K562 (cell line): ENCODE results near the gene CCDC106. TPM values are rescaled to one million over a fixed set of nuclear protein-coding genes. Genes with fewer than 3 reads are reported as not detected.

ENCODE experiments used
- ATF7 ChIP-seq: fragments of 450-650 bp; IDR thresholded peaks from 2 replicates; pipeline ENCODE4 v1.7.1; 2014; ENCODE audit warnings: mild to moderate bottlenecking, moderate library complexity
- BDP1 ChIP-seq: IDR thresholded peaks from 3 replicates; pipeline ENCODE4 v1.6.1; 2011; ENCODE audit not compliant: insufficient read length, insufficient read depth
- CBFB ChIP-seq: sonication (generic); formaldehyde crosslinking; IDR thresholded peaks from 2 replicates; pipeline ENCODE4 v1.4.0; 2020; ENCODE audit warnings: mild to moderate bottlenecking, missing genetic modification reagents
- COPS2 ChIP-seq: fragments of 450-650 bp; conservative IDR thresholded peaks from 2 replicates; pipeline ENCODE4 v1.6.1; 2016; ENCODE audit warnings: mild to moderate bottlenecking, moderate library complexity
- HDAC3 ChIP-seq: fragments of 450-650 bp; IDR thresholded peaks from 2 replicates; pipeline ENCODE4 v1.6.1; 2018; ENCODE audit warnings: borderline replicate concordance, mild to moderate bottlenecking, moderate library complexity; ENCODE audit not compliant: partially characterized antibody
- HDGF ChIP-seq: fragments of 450-650 bp; IDR thresholded peaks from 2 replicates; pipeline ENCODE4 v1.6.1; 2016
- L3MBTL2 ChIP-seq: fragments of 450-650 bp; IDR thresholded peaks from 2 replicates; pipeline ENCODE4 v1.6.1; 2016; ENCODE audit warnings: mild to moderate bottlenecking, moderate library complexity
- MAZ ChIP-seq, 2 experiments: fragments of 450-650 bp in 1 of 2; sonication (generic) in 1 of 2; formaldehyde crosslinking; IDR thresholded peaks in 1 of 2; conservative IDR thresholded peaks in 1 of 2; 2 replicates each; pipeline versions ENCODE4 v1.4.0 to v1.5.0; 2020; ENCODE audit warnings: mild to moderate bottlenecking in 1 of 2, missing genetic modification reagents in 1 of 2
- MED1 ChIP-seq: sonication (generic); formaldehyde crosslinking; IDR thresholded peaks from 2 replicates; pipeline ENCODE4 v1.8.1; 2023; ENCODE audit warnings: missing genetic modification reagents, borderline replicate concordance
- NONO ChIP-seq, 2 experiments: fragments of 200-400 bp in 1 of 2; fragments of 450-650 bp in 1 of 2; formaldehyde crosslinking in 1 of 2; IDR thresholded peaks; 2 replicates each; pipeline ENCODE4 v1.6.1; 2017; ENCODE audit warnings: low read depth in 2 of 2, mild to moderate bottlenecking in 2 of 2, moderate library complexity in 2 of 2, low read length in 1 of 2
- OTX1 ChIP-seq: fragments of 450-650 bp; formaldehyde crosslinking; IDR thresholded peaks from 2 replicates; pipeline ENCODE4 v1.4.0; 2022; ENCODE audit warnings: mild to moderate bottlenecking
- POLR2B ChIP-seq: fragments of 450-650 bp; IDR thresholded peaks from 2 replicates; pipeline ENCODE4 v1.6.1; 2018; ENCODE audit warnings: low read depth; ENCODE audit not compliant: partially characterized antibody
- RUNX1 ChIP-seq: sonication (generic); IDR thresholded peaks from 2 replicates; pipeline ENCODE4 v1.6.1; 2016; ENCODE audit warnings: antibody characterized with exemption, low read depth
- SAP30 ChIP-seq: fragments of 200-600 bp; sonication (generic); IDR thresholded peaks from 2 replicates; pipeline ENCODE4 v1.6.1; 2012; ENCODE audit warnings: borderline replicate concordance, low read depth, mild to moderate bottlenecking, moderate library complexity, low read length, control low read depth, inconsistent platforms; ENCODE audit not compliant: insufficient read depth, poor library complexity, severe bottlenecking
- SUPT5H ChIP-seq: fragments of 450-650 bp; IDR thresholded peaks from 2 replicates; pipeline ENCODE4 v1.6.1; 2016
- TAF9B ChIP-seq: fragments of 450-650 bp; IDR thresholded peaks from 2 replicates; pipeline ENCODE4 v1.6.1; 2018; ENCODE audit warnings: mild to moderate bottlenecking; ENCODE audit not compliant: partially characterized antibody
- TOE1 ChIP-seq, 2 experiments: fragments of 450-650 bp in 1 of 2; sonication (generic) in 1 of 2; formaldehyde crosslinking in 1 of 2; IDR thresholded peaks; 2 replicates each; pipeline versions ENCODE4 v1.7.1 to v1.8.0; 2016 to 2022; ENCODE audit warnings: borderline replicate concordance in 2 of 2, mild to moderate bottlenecking in 2 of 2, antibody characterized with exemption in 1 of 2, inconsistent platforms in 1 of 2, low read depth in 1 of 2, missing genetic modification reagents in 1 of 2, moderate library complexity in 1 of 2
- ZFX ChIP-seq: sonication (generic); formaldehyde crosslinking; IDR thresholded peaks from 2 replicates; pipeline ENCODE4 v1.8.0; 2022; ENCODE audit warnings: mild to moderate bottlenecking, missing genetic modification reagents, moderate library complexity
- ZNF184 ChIP-seq: sonication (generic); formaldehyde crosslinking; IDR thresholded peaks from 2 replicates; pipeline ENCODE4 v1.5.0; 2020; ENCODE audit warnings: missing genetic modification reagents
- ZNF407 ChIP-seq: fragments of 450-650 bp; IDR thresholded peaks from 2 replicates; pipeline ENCODE4 v1.6.1; 2016; ENCODE audit warnings: low read depth
- polyA plus RNA-seq, 8 experiments: library from polyadenylated mRNA; depleted of rRNA in 4 of 8; stranded (reverse) in 5 of 8; unstranded in 3 of 8; fragments of >200 nt; fragmentation: Nextera tagmentation in 2 of 8; fragmentation: Illumina TruSeq in 1 of 8; extraction: Ambion mirVana in 2 of 8; extraction: Trizol in 1 of 8; gene quantifications; 2 replicates each; pipeline versions ENCODE4 v1.2.1 to v1.2.3, GENCODE V29; 2011 to 2014; ENCODE audit warnings: inconsistent platforms in 1 of 8, missing spikeins in 1 of 8
- total RNA-seq, 7 experiments: library from RNA; depleted of rRNA in 6 of 7; stranded (reverse); fragments of >200 nt in 6 of 7; fragmentation: Illumina TruSeq in 2 of 7; extraction: Trizol in 2 of 7; gene quantifications; 2 replicates each; pipeline versions ENCODE4 v1.2.1 to v1.2.3, GENCODE V29; 2011 to 2021; ENCODE audit warnings: low replicate concordance in 1 of 7

The CCDC106 gene
- total and polyA plus RNA-seq, 9 of the 15 experiments (the other 6 are each of a cell fraction or from before 2014, with no cell fraction given) = 0.10 to 27.5 (median 15.0) TPM; not detected in 1

GRCh38 chr19:55598719-55599467 is 49.1 kb upstream of the CCDC106 start (continued):
- peak; percentile 48 for TF ChIP-seq TOE1 (IDR thresholded peaks at IDR 0.05; ENCODE audit: borderline replicate concordance)
- no peak for TF ChIP-seq TOE1 (CRISPR knock-in tag; IDR thresholded peaks at IDR 0.05; ENCODE audit: borderline replicate concordance, low read depth)
- peak; percentile 84 for TF ChIP-seq SUPT5H
- no peak for TF ChIP-seq ZNF407
- TF ChIP-seq POLR2B = peak; percentile 54
- TF ChIP-seq HDAC3 = no peak
- TF ChIP-seq SAP30 = peak; percentile 67
- no peak for TF ChIP-seq TAF9B
- no peak for TF ChIP-seq ZNF184 (CRISPR knock-in tag)
- peak; percentile 95 to 97 for TF ChIP-seq MAZ (CRISPR knock-in tag; conservative IDR thresholded peaks at IDR 0.05 in 1 of 2, IDR thresholded peaks at IDR 0.05 in 1 of 2)
- no peak for TF ChIP-seq CBFB (CRISPR knock-in tag)
- TF ChIP-seq OTX1 (CRISPR knock-in tag) = peak; percentile 72
- TF ChIP-seq MED1 = no peak
- TF ChIP-seq HDGF = peak; percentile 99; the same call in 1 of the 2 replicates
- TF ChIP-seq L3MBTL2 = 0 out of 2 replicates have a peak, but pooled peaks have one; percentile 13
- TF ChIP-seq ZFX (CRISPR knock-in tag) = peak; percentile 94
- no peak for TF ChIP-seq RUNX1
- peak; percentile 71; the same call in 1 of the 2 replicates for TF ChIP-seq ATF7
- TF ChIP-seq NONO (IDR thresholded peaks at IDR 0.05; ENCODE audit: low read depth in 2 of 2, low read length in 1 of 2) = peak; percentile 51 to 78; a peak in 3 of 4 replicates
- TF ChIP-seq BDP1 = no peak
- no peak for TF ChIP-seq COPS2
